ENCODE measurements around the gene NDUFA12.
"Not testable (repeated sequence)": the region's sequence is repeated elsewhere in the genome, so short reads cannot be mapped to it uniquely, and the experiment has no call there.

GRCh38 chr12:94993855-94994254 is 9.6 kb downstream of the NDUFA12 start:
- not testable (repeated sequence) for TF ChIP-seq CTCF, POLR2A, POLR2AphosphoS5 (IDR thresholded peaks at IDR 0.05)
